ENCODE results near the gene NPB.

DNA sequence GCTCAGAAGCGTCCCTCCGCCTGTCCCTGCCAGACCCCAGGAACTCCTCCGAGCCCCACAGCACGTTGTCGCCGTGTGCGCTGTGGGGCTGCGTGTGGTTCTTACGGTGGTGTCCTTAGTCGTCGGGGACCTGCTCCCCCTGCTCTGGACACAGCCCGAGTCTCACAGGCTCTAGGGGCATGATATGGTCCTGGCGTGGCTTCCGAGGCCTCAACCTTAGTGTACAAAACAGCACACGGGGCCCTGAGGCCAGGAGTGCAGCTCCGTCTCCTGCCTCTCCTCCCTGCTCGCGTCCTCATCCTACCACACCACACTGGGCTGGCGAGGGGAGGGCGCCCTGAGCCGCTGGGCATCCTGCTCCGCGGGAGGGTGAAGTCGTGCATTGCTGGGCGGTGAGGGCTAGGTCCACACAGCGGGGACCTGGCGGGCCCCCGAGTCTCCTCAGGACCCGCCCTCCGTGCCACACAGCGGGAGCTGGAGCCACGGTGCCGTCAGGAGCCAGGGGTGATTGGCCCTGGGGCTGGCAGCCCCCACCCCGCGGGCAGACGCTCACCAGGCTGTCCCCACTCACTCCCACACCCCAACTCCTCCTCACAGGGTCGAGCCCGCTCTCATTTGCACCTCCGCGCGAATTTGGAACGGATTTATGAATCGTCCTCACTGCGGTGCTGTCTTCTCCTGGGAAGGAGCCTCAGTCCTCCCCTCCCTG is 26.7 kb downstream of the NPB start:
- TF ChIP-seq YY1 (IDR thresholded peaks at IDR 0.05): no peak
- TF ChIP-seq, protein P1, sequence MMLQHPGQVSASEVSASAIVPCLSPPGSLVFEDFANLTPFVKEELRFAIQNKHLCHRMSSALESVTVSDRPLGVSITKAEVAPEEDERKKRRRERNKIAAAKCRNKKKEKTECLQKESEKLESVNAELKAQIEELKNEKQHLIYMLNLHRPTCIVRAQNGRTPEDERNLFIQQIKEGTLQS (IDR thresholded peaks at IDR 0.05): no peak
- TF ChIP-seq TAF1 (conservative IDR thresholded peaks at IDR 0.05): no peak
- no peak for TF ChIP-seq GABPA (IDR thresholded peaks at IDR 0.05 in 1 of 2, conservative IDR thresholded peaks at IDR 0.05 in 1 of 2)
- TF ChIP-seq, protein P2, sequence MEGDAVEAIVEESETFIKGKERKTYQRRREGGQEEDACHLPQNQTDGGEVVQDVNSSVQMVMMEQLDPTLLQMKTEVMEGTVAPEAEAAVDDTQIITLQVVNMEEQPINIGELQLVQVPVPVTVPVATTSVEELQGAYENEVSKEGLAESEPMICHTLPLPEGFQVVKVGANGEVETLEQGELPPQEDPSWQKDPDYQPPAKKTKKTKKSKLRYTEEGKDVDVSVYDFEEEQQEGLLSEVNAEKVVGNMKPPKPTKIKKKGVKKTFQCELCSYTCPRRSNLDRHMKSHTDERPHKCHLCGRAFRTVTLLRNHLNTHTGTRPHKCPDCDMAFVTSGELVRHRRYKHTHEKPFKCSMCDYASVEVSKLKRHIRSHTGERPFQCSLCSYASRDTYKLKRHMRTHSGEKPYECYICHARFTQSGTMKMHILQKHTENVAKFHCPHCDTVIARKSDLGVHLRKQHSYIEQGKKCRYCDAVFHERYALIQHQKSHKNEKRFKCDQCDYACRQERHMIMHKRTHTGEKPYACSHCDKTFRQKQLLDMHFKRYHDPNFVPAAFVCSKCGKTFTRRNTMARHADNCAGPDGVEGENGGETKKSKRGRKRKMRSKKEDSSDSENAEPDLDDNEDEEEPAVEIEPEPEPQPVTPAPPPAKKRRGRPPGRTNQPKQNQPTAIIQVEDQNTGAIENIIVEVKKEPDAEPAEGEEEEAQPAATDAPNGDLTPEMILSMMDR (IDR thresholded peaks at IDR 0.05; ENCODE audit: low read depth, low read length, missing input control): no peak
- TF ChIP-seq RAD21 (IDR thresholded peaks at IDR 0.05): no peak
- TF ChIP-seq, protein P3, sequence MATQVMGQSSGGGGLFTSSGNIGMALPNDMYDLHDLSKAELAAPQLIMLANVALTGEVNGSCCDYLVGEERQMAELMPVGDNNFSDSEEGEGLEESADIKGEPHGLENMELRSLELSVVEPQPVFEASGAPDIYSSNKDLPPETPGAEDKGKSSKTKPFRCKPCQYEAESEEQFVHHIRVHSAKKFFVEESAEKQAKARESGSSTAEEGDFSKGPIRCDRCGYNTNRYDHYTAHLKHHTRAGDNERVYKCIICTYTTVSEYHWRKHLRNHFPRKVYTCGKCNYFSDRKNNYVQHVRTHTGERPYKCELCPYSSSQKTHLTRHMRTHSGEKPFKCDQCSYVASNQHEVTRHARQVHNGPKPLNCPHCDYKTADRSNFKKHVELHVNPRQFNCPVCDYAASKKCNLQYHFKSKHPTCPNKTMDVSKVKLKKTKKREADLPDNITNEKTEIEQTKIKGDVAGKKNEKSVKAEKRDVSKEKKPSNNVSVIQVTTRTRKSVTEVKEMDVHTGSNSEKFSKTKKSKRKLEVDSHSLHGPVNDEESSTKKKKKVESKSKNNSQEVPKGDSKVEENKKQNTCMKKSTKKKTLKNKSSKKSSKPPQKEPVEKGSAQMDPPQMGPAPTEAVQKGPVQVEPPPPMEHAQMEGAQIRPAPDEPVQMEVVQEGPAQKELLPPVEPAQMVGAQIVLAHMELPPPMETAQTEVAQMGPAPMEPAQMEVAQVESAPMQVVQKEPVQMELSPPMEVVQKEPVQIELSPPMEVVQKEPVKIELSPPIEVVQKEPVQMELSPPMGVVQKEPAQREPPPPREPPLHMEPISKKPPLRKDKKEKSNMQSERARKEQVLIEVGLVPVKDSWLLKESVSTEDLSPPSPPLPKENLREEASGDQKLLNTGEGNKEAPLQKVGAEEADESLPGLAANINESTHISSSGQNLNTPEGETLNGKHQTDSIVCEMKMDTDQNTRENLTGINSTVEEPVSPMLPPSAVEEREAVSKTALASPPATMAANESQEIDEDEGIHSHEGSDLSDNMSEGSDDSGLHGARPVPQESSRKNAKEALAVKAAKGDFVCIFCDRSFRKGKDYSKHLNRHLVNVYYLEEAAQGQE (IDR thresholded peaks at IDR 0.05): no peak
- TF ChIP-seq HNF4G (IDR thresholded peaks at IDR 0.05): no peak
- TF ChIP-seq RXRA (IDR thresholded peaks at IDR 0.05): no peak
- TF ChIP-seq SP1 (IDR thresholded peaks at IDR 0.05): no peak

Data from liver (tissue), 3 donors.